Measurements from ENCODE around the gene ABCG4. TPM values are rescaled to one million over a fixed set of nuclear protein-coding genes. Genes with fewer than 3 reads are reported as not detected.

ABCG4 gene
- total and polyA plus RNA-seq, 9 of the 15 experiments (the other 6 are each of a cell fraction or from before 2014, with no cell fraction given) = 0.03 to 0.11 (median 0.07) TPM; not detected in 4

DNA sequence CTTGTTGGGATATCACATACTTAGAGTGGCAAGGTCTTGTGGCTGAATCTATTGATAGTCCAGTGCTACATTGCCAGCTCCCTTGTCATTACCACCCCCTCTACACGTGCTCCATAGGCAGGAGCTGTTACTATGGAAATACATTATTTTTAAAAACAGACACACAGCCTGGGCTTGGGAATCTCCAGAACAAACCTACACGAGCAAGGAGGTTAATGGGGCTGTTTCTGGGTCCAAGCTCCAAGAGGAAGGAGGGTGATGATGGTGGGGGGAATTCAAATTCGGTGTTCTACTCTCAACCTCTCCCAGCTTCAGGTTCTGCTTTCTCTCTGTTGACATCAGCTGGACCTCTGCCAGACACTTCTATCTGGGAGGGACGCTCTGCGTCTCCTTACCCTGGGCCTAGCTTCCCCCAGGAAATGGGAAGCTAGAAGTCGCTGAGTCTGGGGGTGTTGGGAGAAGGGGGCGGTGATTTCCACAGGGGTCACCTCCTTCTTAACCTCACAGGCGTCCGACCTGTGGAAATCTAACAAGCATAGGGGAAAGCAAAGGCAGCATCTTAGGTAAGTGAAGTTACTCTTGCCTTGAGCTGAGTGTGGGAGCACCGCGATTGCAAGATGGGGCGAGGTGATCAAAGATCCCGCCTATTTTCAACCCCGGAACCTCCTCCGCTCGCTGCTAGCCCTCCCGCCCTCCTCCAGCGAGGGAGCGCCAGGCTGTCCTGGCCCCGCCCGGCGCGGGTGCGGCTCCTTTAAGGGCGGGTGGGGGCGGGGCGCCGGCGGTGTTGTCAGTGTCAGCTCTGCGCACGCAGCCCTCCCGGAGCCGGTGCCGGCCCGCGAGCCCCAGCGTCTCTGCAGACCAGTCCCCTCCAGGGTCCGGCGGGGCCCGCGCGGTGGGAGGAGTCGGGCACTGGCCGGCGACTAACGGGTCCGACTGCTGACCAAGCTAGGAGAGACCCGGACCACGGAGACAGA is 42.0 kb upstream of the ABCG4 start, which contains the start of gene C2CD2L (continued):
- TF ChIP-seq MTA2 (IDR thresholded peaks at IDR 0.05; ENCODE audit: low read depth) = no peak
- TF ChIP-seq, protein P1, sequence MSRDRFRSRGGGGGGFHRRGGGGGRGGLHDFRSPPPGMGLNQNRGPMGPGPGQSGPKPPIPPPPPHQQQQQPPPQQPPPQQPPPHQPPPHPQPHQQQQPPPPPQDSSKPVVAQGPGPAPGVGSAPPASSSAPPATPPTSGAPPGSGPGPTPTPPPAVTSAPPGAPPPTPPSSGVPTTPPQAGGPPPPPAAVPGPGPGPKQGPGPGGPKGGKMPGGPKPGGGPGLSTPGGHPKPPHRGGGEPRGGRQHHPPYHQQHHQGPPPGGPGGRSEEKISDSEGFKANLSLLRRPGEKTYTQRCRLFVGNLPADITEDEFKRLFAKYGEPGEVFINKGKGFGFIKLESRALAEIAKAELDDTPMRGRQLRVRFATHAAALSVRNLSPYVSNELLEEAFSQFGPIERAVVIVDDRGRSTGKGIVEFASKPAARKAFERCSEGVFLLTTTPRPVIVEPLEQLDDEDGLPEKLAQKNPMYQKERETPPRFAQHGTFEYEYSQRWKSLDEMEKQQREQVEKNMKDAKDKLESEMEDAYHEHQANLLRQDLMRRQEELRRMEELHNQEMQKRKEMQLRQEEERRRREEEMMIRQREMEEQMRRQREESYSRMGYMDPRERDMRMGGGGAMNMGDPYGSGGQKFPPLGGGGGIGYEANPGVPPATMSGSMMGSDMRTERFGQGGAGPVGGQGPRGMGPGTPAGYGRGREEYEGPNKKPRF (IDR thresholded peaks at IDR 0.05; ENCODE audit: low read depth, low read length) = no peak
- TF ChIP-seq, protein P2, sequence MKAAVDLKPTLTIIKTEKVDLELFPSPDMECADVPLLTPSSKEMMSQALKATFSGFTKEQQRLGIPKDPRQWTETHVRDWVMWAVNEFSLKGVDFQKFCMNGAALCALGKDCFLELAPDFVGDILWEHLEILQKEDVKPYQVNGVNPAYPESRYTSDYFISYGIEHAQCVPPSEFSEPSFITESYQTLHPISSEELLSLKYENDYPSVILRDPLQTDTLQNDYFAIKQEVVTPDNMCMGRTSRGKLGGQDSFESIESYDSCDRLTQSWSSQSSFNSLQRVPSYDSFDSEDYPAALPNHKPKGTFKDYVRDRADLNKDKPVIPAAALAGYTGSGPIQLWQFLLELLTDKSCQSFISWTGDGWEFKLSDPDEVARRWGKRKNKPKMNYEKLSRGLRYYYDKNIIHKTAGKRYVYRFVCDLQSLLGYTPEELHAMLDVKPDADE (conservative IDR thresholded peaks at IDR 0.05; ENCODE audit: control insufficient read depth, low read depth, low read length) = peak; percentile 89
- TF ChIP-seq, protein P3, sequence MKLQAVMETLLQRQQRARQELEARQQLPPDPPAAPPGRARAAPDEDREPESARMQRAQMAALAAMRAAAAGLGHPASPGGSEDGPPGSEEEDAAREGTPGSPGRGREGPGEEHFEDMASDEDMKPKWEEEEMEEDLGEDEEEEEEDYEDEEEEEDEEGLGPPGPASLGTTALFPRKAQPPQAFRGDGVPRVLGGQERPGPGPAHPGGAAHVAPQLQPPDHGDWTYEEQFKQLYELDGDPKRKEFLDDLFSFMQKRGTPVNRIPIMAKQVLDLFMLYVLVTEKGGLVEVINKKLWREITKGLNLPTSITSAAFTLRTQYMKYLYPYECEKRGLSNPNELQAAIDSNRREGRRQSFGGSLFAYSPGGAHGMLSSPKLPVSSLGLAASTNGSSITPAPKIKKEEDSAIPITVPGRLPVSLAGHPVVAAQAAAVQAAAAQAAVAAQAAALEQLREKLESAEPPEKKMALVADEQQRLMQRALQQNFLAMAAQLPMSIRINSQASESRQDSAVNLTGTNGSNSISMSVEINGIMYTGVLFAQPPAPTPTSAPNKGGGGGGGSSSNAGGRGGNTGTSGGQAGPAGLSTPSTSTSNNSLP (IDR thresholded peaks at IDR 0.05; ENCODE audit: borderline replicate concordance, low read depth, low read length) = 0 out of 2 replicates have a peak, but pooled peaks have one; percentile 25
- no peak for TF ChIP-seq ETS2 (tag; IDR thresholded peaks at IDR 0.05; ENCODE audit: borderline replicate concordance, poor library complexity, severe bottlenecking)
- TF ChIP-seq, protein P4, sequence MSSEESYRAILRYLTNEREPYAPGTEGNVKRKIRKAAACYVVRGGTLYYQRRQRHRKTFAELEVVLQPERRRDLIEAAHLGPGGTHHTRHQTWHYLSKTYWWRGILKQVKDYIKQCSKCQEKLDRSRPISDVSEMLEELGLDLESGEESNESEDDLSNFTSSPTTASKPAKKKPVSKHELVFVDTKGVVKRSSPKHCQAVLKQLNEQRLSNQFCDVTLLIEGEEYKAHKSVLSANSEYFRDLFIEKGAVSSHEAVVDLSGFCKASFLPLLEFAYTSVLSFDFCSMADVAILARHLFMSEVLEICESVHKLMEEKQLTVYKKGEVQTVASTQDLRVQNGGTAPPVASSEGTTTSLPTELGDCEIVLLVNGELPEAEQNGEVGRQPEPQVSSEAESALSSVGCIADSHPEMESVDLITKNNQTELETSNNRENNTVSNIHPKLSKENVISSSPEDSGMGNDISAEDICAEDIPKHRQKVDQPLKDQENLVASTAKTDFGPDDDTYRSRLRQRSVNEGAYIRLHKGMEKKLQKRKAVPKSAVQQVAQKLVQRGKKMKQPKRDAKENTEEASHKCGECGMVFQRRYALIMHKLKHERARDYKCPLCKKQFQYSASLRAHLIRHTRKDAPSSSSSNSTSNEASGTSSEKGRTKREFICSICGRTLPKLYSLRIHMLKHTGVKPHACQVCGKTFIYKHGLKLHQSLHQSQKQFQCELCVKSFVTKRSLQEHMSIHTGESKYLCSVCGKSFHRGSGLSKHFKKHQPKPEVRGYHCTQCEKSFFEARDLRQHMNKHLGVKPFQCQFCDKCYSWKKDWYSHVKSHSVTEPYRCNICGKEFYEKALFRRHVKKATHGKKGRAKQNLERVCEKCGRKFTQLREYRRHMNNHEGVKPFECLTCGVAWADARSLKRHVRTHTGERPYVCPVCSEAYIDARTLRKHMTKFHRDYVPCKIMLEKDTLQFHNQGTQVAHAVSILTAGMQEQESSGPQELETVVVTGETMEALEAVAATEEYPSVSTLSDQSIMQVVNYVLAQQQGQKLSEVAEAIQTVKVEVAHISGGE (CRISPR knock-in tag; IDR thresholded peaks at IDR 0.05) = peak in 1 of 3 experiments; percentile 84; a peak in 2 of 6 replicates
- TF ChIP-seq ELF2 (CRISPR knock-in tag; IDR thresholded peaks at IDR 0.05) = peak; percentile 70; the same call in 1 of the 2 replicates
- TF ChIP-seq ZNF253 (CRISPR knock-in tag; conservative IDR thresholded peaks at IDR 0.05) = no peak
- 0 out of 2 replicates have a peak, but pooled peaks have one; percentile 29 for TF ChIP-seq XRCC5 (IDR thresholded peaks at IDR 0.05; ENCODE audit: low read depth, low read length)
- peak; percentile 51; the same call in 1 of the 2 replicates for TF ChIP-seq FOXM1 (IDR thresholded peaks at IDR 0.05; ENCODE audit: low read depth)
- TF ChIP-seq FOXM1 (CRISPR knock-in tag; IDR thresholded peaks at IDR 0.05; ENCODE audit: low read depth) = no peak
- 0 out of 4 replicates have a peak, but pooled peaks of 1 of the 2 experiments have one; percentile 29 for TF ChIP-seq TRIM24 (IDR thresholded peaks at IDR 0.05)
- TF ChIP-seq POLR2G (IDR thresholded peaks at IDR 0.05; ENCODE audit: low read depth, low read length) = peak; percentile 80
- TF ChIP-seq, protein P5, sequence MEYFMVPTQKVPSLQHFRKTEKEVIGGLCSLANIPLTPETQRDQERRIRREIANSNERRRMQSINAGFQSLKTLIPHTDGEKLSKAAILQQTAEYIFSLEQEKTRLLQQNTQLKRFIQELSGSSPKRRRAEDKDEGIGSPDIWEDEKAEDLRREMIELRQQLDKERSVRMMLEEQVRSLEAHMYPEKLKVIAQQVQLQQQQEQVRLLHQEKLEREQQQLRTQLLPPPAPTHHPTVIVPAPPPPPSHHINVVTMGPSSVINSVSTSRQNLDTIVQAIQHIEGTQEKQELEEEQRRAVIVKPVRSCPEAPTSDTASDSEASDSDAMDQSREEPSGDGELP (CRISPR knock-in tag; IDR thresholded peaks at IDR 0.05; ENCODE audit: borderline replicate concordance) = peak; percentile 72
